Astrocyte of the cerebellum (primary cell): ENCODE results near the gene CTDNEP1.

Source experiments
- DNase-seq: peaks from one replicate; pipeline ENCODE4 v3.0.0-alpha.2; 2011; ENCODE audit warnings: low read depth
- H3K4me3 ChIP-seq: 2 replicates; pipeline ENCODE4 v1.5.1; 2011; ENCODE audit warnings: mild to moderate bottlenecking, low read depth, low read length, moderate library complexity
- in situ Hi-C: cut with HindIII; loops from 2 replicates; pipeline ENCODE4 v1.10.0; 2017; ENCODE audit warnings: low sequenced_read_pairs
- TF ChIP-seq, protein P1 (sequence below): IDR thresholded peaks from 2 replicates; pipeline ENCODE4 v1.5.1; 2012; ENCODE audit warnings: low read length, low read depth, moderate library complexity, mild to moderate bottlenecking; ENCODE audit errors: missing control alignments

CTDNEP1 gene

DNA sequence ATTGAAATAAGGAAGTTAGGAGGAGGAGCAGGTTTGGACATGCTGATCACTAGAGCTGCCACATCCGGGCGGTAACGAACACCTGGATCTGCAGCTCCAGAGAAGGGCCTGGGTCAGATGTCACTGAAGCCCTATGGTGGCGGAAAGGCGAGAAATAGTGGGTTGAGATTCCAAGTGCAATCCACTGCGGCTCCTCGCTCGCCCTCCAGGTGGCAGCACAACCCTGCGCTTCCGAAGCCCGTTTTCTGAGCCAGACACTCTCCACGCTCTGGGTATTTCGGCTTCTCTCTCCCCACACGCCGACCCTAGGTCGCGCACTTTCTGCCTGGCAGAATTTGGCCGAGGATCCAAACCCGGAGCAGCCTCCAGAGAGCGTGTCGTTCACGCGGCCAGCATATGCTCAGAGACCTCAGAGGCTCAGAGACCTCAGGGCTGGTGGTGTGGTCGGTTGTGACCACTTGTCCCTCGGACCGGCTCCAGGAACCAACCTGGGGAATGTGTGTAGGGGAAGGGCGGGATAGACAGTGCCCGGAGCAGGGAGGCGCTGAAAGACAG, 29.1 kb upstream of the CTDNEP1 start:
- H3K4me3 ChIP-seq = peak overlapping the region; percentile 31
- DNase-seq = peak; percentile 53
- TF ChIP-seq, protein P1, sequence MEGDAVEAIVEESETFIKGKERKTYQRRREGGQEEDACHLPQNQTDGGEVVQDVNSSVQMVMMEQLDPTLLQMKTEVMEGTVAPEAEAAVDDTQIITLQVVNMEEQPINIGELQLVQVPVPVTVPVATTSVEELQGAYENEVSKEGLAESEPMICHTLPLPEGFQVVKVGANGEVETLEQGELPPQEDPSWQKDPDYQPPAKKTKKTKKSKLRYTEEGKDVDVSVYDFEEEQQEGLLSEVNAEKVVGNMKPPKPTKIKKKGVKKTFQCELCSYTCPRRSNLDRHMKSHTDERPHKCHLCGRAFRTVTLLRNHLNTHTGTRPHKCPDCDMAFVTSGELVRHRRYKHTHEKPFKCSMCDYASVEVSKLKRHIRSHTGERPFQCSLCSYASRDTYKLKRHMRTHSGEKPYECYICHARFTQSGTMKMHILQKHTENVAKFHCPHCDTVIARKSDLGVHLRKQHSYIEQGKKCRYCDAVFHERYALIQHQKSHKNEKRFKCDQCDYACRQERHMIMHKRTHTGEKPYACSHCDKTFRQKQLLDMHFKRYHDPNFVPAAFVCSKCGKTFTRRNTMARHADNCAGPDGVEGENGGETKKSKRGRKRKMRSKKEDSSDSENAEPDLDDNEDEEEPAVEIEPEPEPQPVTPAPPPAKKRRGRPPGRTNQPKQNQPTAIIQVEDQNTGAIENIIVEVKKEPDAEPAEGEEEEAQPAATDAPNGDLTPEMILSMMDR = peak; percentile 89
- in situ Hi-C loops = no loop called here

GRCh38 chr17:7279448-7279847, 27.9 kb upstream of the CTDNEP1 start:
- in situ Hi-C loops = no loop called here
- TF ChIP-seq, protein P1 = no peak
- DNase-seq = no peak
- no peak overlapping the region for H3K4me3 ChIP-seq

DNA sequence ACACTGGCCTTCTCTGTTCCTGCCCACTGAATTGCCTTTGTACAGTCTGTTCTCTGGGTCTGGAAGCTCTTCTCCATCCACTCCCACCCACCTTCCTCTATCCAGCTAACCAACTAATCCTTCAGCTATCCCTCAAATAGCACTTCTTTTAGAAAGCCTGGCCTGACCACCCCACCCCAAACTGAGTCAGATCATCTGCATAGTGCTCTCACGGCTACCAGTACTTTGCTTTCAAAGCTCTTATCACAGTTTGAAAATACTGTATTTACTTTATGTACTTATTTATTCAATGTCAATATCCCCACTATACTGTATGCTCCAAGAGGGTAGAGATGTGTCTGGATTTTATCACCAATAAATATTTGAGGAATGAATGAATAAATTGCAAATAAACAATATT, 15.2 kb upstream of the CTDNEP1 start:
- TF ChIP-seq, protein P1 = no peak
- in situ Hi-C loops = no loop called here

GRCh38 chr17:7263801-7264078, 12.2 kb upstream of the CTDNEP1 start:
- DNase-seq = no peak
- no peak overlapping the region for H3K4me3 ChIP-seq

More for the DNA sequence above, 15.2 kb upstream of the CTDNEP1 start:
- no peak for DNase-seq
- no peak overlapping the region for H3K4me3 ChIP-seq

GRCh38 chr17:7262935-7263800, 11.6 kb upstream of the CTDNEP1 start:
- in situ Hi-C loops = no loop called here

More at GRCh38 chr17:7263801-7264078, 12.2 kb upstream of the CTDNEP1 start:
- TF ChIP-seq, protein P1 = no peak
- in situ Hi-C loops = no loop called here

DNA sequence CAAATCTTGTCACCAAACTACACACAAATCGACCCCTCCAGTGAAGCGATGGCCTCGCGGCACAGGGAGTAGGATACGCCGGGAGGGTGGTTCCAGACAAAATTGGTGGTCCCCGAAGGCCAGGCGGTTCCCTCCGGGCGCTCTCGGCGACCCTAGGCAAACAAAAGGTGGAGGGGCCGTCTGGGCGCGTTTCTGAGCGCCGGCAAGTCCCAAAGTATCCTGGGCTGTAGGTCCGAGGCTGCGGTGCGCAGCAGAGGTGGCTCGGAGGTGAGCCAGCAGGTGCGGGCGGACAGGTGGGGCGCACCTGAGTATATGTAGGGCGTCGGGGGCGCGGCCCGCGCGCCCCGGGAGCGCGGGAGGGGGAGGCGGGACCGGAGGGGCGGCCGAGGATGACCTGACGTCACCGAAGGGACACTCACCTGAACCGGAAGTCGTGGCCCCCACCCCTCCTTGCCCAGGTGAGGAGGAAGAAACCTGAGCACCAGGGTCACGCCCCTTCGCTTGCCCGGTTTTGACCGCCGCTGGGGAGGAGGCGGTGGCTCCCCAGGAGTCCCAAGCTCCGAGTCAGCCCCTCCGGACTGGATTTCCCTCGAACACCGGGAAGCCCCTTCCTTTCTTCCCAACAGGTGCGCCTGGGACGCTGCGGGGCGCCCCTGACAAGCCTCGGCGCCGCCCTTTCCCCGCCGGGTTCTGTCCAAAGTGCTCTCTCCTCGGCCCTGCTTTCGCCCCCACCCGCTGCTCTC, 10.8 kb upstream of the CTDNEP1 start, which contains the start of gene CLDN7:
TSS of gene CLDN7 (minus strand) at position 287 of the 743 bp plus-strand sequence. CDS start 435 bp downstream, outside the sequence.
- H3K4me3 ChIP-seq = peak within 1 kb of the TSS; percentile 27
- no peak for DNase-seq
- in situ Hi-C loops = no loop called here
- TF ChIP-seq, protein P1 = no peak

More at GRCh38 chr17:7262935-7263800, 11.6 kb upstream of the CTDNEP1 start:
- TF ChIP-seq, protein P1 = no peak
- no peak overlapping the region for H3K4me3 ChIP-seq
- DNase-seq = no peak
